ENCODE results near the gene MYH13. TPM values are rescaled to one million over a fixed set of nuclear protein-coding genes. Genes with fewer than 3 reads are reported as not detected.

The MYH13 gene
- polyA plus RNA-seq, 4 donors, result 0.01 to 0.06 TPM; not detected in 2

DNA sequence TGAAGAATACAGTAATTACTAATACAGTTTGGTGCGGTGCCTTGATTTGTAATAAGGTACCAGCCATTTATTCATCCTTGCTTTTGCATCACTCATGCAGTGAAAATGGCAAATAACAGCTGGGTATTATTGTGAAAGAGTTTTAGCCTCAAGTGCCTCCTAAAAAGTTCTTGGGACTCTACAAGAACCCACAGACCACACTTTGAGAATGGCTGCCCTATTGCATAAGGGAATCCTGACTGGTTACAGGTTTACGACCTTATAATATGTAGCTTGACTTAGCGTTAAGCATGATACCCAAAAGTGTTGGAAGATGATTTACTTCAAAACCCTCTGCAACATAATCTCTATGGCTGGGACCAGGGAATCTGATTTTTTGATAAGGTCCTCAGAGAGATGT lies 4.2 kb downstream of the MYH13 start:
- DNase-seq, result no peak
- 86 to 89% (median 86%) methylated on average over 3 of the region's 3 CpGs for WGBS, 3 donors
- no peaks in the 10 kb centered on the region for H3K4me1 ChIP-seq (ENCODE audit: control insufficient read depth in 3 of 3, insufficient read depth in 2 of 3, low read depth in 1 of 3, low read length in 2 of 3)
- no peak for FAIRE-seq
- no peaks in the 10 kb centered on the region for H3K36me3 ChIP-seq (ENCODE audit: control insufficient read depth in 3 of 3, insufficient read depth in 2 of 3, low read depth in 1 of 3, low read length in 3 of 3)
- H3K4me3 ChIP-seq (ENCODE audit: low read depth in 1 of 3, low read length in 3 of 3), result no peak overlapping the region
- H3K27ac ChIP-seq (ENCODE audit: low read depth in 1 of 3, low read length in 2 of 3), result no peak overlapping the region
- no peaks in the 10 kb centered on the region for H3K9me3 ChIP-seq (ENCODE audit: control insufficient read depth in 2 of 2, insufficient read depth in 1 of 2, low read depth in 1 of 2, low read length in 1 of 2)
- H3K27me3 ChIP-seq (ENCODE audit: control insufficient read depth in 3 of 3, insufficient read depth in 3 of 3, low read length in 3 of 3), result peaks cover 0 to 1% (median 0%) of the 10 kb centered on the region in 3 donors

DNA sequence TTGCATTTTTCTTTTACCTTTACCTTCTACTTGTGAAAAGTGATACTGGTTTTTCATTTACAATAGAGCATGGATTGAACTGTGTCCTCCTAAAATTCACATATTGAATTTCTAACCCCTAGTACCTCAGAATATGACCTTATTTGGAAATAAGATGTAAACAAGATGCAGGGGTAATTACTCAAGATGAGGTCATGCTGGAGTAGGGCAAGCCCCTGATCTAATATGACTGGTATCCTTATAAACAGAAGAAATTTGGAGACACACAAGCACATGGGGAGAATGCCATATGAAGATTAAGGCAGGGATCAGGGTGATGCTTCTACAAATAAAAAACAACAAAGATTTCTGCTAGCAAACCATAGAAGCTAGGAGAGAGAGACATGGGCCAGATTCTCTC lies 12.2 kb downstream of the MYH13 start:
- H3K27me3 ChIP-seq (ENCODE audit: control insufficient read depth in 3 of 3, insufficient read depth in 3 of 3, low read length in 3 of 3), result no peaks in the 10 kb centered on the region
- H3K4me3 ChIP-seq (ENCODE audit: low read depth in 1 of 3, low read length in 3 of 3), result no peak overlapping the region
- H3K9me3 ChIP-seq (ENCODE audit: control insufficient read depth in 2 of 2, insufficient read depth in 1 of 2, low read depth in 1 of 2, low read length in 1 of 2), result no peaks in the 10 kb centered on the region
- DNase-seq (no peak), FAIRE-seq (no peak)
- no peaks in the 10 kb centered on the region for H3K4me1 ChIP-seq (ENCODE audit: control insufficient read depth in 3 of 3, insufficient read depth in 2 of 3, low read depth in 1 of 3, low read length in 2 of 3)
- no peak overlapping the region for H3K27ac ChIP-seq (ENCODE audit: low read depth in 1 of 3, low read length in 2 of 3)
- no peaks in the 10 kb centered on the region for H3K36me3 ChIP-seq (ENCODE audit: control insufficient read depth in 3 of 3, insufficient read depth in 2 of 3, low read depth in 1 of 3, low read length in 3 of 3)

DNA sequence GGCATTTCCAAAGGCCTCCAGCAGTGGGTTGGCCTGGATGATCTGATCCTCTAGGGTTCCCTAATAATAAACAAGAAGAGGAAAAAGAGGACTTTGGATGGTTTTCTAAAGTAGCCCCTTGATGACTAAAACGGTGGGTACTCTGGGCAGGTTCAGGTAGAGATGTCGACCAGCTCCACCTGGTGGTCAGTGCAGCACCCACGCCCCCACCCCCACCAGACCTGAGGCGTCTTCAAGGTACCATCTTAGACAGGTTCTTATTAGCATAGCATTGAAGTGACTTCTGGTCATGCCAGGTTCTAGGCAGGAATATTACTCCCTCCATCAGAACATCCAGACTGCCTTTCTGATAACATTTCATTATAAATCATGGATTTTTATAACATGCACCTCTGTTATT lies 15.0 kb downstream of the MYH13 start:
- Histone ChIP-seq H3K27me3 (ENCODE audit: control insufficient read depth in 3 of 3, insufficient read depth in 3 of 3, low read length in 3 of 3) (no peaks in the 10 kb centered on the region), H3K4me3 (ENCODE audit: low read depth in 1 of 3, low read length in 3 of 3) (no peak overlapping the region), H3K9me3 (ENCODE audit: control insufficient read depth in 2 of 2, insufficient read depth in 1 of 2, low read depth in 1 of 2, low read length in 1 of 2) (no peaks in the 10 kb centered on the region), H3K27ac (ENCODE audit: low read depth in 1 of 3, low read length in 2 of 3) (no peak overlapping the region), H3K36me3 (ENCODE audit: control insufficient read depth in 3 of 3, insufficient read depth in 2 of 3, low read depth in 1 of 3, low read length in 3 of 3) (no peaks in the 10 kb centered on the region), H3K4me1 (ENCODE audit: control insufficient read depth in 3 of 3, insufficient read depth in 2 of 3, low read depth in 1 of 3, low read length in 2 of 3) (no peaks in the 10 kb centered on the region)
- DNase-seq (no peak), FAIRE-seq (no peak)
- WGBS, 3 donors, result 22 to 42% (median 35%) methylated on average over 4 of the region's 4 CpGs

DNA sequence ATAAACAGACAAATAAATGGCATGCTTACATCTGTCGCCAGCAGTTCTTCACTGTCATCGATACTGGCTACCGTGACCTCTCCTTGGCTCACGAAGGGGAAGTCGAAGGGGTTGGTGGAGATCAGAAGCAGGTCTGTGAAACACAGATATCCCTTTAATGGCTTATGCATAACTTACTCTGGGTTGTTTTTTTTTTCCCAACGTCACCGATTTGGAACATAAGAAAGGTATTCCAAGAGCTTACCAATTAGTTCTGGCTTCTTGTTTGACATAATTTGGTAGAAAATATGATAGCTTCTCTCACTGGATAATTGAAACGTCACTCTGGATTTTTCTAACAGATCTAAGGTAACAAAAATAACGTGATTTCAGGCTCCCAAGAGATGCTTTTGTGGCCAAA lies 18.2 kb downstream of the MYH13 start:
- DNase-seq, result no peak
- no peaks in the 10 kb centered on the region for H3K36me3 ChIP-seq (ENCODE audit: control insufficient read depth in 3 of 3, insufficient read depth in 2 of 3, low read depth in 1 of 3, low read length in 3 of 3)
- H3K9me3 ChIP-seq (ENCODE audit: control insufficient read depth in 2 of 2, insufficient read depth in 1 of 2, low read depth in 1 of 2, low read length in 1 of 2), result no peaks in the 10 kb centered on the region
- no peak overlapping the region for H3K27ac ChIP-seq (ENCODE audit: low read depth in 1 of 3, low read length in 2 of 3)
- no peak overlapping the region for H3K4me3 ChIP-seq (ENCODE audit: low read depth in 1 of 3, low read length in 3 of 3)
- no peaks in the 10 kb centered on the region for H3K27me3 ChIP-seq (ENCODE audit: control insufficient read depth in 3 of 3, insufficient read depth in 3 of 3, low read length in 3 of 3)
- WGBS, 3 donors, result 75 to 80% (median 76%) methylated on average over 9 of the region's 9 CpGs
- FAIRE-seq, result no peak
- no peaks in the 10 kb centered on the region for H3K4me1 ChIP-seq (ENCODE audit: control insufficient read depth in 3 of 3, insufficient read depth in 2 of 3, low read depth in 1 of 3, low read length in 2 of 3)

DNA sequence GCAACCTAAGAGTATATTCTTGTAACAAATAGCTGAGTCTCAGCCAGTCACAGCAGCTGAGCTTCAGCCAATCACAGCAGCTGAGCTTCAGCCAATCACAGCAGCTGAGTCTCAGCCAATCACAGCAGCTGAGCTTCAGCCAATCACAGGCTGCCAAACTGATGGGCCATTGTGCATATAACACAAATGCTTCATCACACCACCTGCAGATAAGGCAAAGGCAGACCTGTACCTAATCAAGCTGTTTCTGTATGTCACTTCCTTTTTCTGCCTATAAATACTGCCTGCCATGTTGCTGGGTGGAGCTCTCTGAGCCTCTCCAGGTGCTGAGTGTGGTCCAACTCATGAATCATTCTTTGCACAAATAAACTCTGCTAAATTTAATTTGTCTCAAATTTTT lies 19.9 kb downstream of the MYH13 start:
- no peaks in the 10 kb centered on the region for H3K4me1 ChIP-seq (ENCODE audit: control insufficient read depth in 3 of 3, insufficient read depth in 2 of 3, low read depth in 1 of 3, low read length in 2 of 3)
- no peak for DNase-seq
- no peak overlapping the region for H3K27ac ChIP-seq (ENCODE audit: low read depth in 1 of 3, low read length in 2 of 3)
- no peak overlapping the region for H3K4me3 ChIP-seq (ENCODE audit: low read depth in 1 of 3, low read length in 3 of 3)
- no peaks in the 10 kb centered on the region for H3K9me3 ChIP-seq (ENCODE audit: control insufficient read depth in 2 of 2, insufficient read depth in 1 of 2, low read depth in 1 of 2, low read length in 1 of 2)
- no peaks in the 10 kb centered on the region for H3K27me3 ChIP-seq (ENCODE audit: control insufficient read depth in 3 of 3, insufficient read depth in 3 of 3, low read length in 3 of 3)
- no peaks in the 10 kb centered on the region for H3K36me3 ChIP-seq (ENCODE audit: control insufficient read depth in 3 of 3, insufficient read depth in 2 of 3, low read depth in 1 of 3, low read length in 3 of 3)
- no peak for FAIRE-seq

DNA sequence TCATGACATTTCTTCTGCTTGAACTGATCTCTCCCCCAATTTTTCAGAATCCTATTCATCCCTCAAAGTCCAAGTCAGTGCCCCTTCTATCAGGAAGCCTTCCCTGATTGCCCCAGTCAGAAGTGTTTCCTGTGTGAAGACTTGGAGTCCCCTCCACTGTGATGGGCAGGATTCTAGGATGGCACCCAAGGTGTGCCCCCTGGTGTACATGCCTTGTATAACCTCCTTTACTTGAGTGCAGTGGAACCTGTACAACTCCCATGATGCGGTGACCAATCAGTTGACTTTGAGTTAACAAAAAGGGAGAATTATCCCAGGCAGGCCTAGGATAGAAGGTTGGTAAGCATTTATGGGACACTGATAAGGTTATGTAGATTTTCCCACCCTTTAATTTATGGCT lies 23.4 kb downstream of the MYH13 start:
- no peaks in the 10 kb centered on the region for H3K4me1 ChIP-seq (ENCODE audit: control insufficient read depth in 3 of 3, insufficient read depth in 2 of 3, low read depth in 1 of 3, low read length in 2 of 3)
- H3K27ac ChIP-seq (ENCODE audit: low read depth in 1 of 3, low read length in 2 of 3), result no peak overlapping the region
- H3K4me3 ChIP-seq (ENCODE audit: low read depth in 1 of 3, low read length in 3 of 3), result no peak overlapping the region
- WGBS, 3 donors, result 63 to 85% (median 84%) methylated on average over 1 of the region's 1 CpG
- H3K27me3 ChIP-seq (ENCODE audit: control insufficient read depth in 3 of 3, insufficient read depth in 3 of 3, low read length in 3 of 3), result no peaks in the 10 kb centered on the region
- FAIRE-seq, result no peak
- DNase-seq, result no peak
- no peaks in the 10 kb centered on the region for H3K36me3 ChIP-seq (ENCODE audit: control insufficient read depth in 3 of 3, insufficient read depth in 2 of 3, low read depth in 1 of 3, low read length in 3 of 3)
- H3K9me3 ChIP-seq (ENCODE audit: control insufficient read depth in 2 of 2, insufficient read depth in 1 of 2, low read depth in 1 of 2, low read length in 1 of 2), result no peaks in the 10 kb centered on the region

DNA sequence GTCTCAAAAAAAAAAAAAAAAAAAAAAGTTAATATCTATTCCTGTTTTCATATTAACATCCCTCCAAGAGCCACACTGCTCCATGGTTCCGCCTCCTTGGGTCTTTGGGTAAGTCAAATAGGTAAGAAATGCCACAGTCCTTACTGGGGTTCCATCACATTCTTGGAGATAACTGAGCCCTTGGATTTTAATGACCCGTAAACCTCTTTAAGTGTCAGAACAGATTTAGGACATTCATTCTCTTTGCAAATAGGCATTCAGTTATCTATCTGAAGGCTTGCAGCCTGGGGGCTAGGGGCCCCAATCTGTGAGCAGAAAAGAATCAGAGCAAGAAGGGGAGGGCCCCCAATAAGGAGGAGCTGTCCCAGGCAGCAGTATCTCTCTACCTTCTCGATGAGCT lies 28.0 kb downstream of the MYH13 start:
- Histone ChIP-seq H3K4me1 (ENCODE audit: control insufficient read depth in 3 of 3, insufficient read depth in 2 of 3, low read depth in 1 of 3, low read length in 2 of 3) (no peaks in the 10 kb centered on the region), H3K9me3 (ENCODE audit: control insufficient read depth in 2 of 2, insufficient read depth in 1 of 2, low read depth in 1 of 2, low read length in 1 of 2) (no peaks in the 10 kb centered on the region), H3K36me3 (ENCODE audit: control insufficient read depth in 3 of 3, insufficient read depth in 2 of 3, low read depth in 1 of 3, low read length in 3 of 3) (no peaks in the 10 kb centered on the region), H3K27ac (ENCODE audit: low read depth in 1 of 3, low read length in 2 of 3) (no peak overlapping the region), H3K27me3 (ENCODE audit: control insufficient read depth in 3 of 3, insufficient read depth in 3 of 3, low read length in 3 of 3) (no peaks in the 10 kb centered on the region), H3K4me3 (ENCODE audit: low read depth in 1 of 3, low read length in 3 of 3) (no peak overlapping the region)
- FAIRE-seq (no peak), DNase-seq (no peak)
- WGBS, 3 donors, result 81 to 86% (median 85%) methylated on average over 3 of the region's 3 CpGs

DNA sequence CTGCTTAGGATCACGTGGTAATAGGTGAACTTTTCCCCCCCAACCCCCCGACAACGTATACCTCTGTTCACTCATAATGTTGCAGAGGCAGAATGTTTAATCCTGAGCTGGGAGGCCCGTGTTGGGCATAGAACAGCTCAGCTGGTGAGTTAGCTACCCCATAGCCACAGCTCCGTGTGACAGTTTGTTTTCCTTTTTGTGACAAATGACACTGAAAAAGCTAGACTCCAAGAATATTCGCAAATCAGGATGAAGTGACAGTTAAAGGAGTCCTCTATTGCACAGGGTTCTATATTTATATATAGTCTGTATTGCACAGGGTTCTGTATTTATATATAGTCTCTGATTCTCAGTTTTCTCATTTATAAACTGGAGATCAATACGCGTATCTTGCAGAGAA lies 33.8 kb downstream of the MYH13 start:
- 72 to 81% (median 73%) methylated on average over 8 of the region's 8 CpGs for WGBS, 3 donors
- no peak overlapping the region for H3K4me3 ChIP-seq (ENCODE audit: low read depth in 1 of 3, low read length in 3 of 3)
- H3K27me3 ChIP-seq (ENCODE audit: control insufficient read depth in 3 of 3, insufficient read depth in 3 of 3, low read length in 3 of 3), result no peaks in the 10 kb centered on the region
- H3K36me3 ChIP-seq (ENCODE audit: control insufficient read depth in 3 of 3, insufficient read depth in 2 of 3, low read depth in 1 of 3, low read length in 3 of 3), result no peaks in the 10 kb centered on the region
- H3K9me3 ChIP-seq (ENCODE audit: control insufficient read depth in 2 of 2, insufficient read depth in 1 of 2, low read depth in 1 of 2, low read length in 1 of 2), result no peaks in the 10 kb centered on the region
- H3K4me1 ChIP-seq (ENCODE audit: control insufficient read depth in 3 of 3, insufficient read depth in 2 of 3, low read depth in 1 of 3, low read length in 2 of 3), result no peaks in the 10 kb centered on the region
- no peak overlapping the region for H3K27ac ChIP-seq (ENCODE audit: low read depth in 1 of 3, low read length in 2 of 3)
- DNase-seq (no peak), FAIRE-seq (no peak)

DNA sequence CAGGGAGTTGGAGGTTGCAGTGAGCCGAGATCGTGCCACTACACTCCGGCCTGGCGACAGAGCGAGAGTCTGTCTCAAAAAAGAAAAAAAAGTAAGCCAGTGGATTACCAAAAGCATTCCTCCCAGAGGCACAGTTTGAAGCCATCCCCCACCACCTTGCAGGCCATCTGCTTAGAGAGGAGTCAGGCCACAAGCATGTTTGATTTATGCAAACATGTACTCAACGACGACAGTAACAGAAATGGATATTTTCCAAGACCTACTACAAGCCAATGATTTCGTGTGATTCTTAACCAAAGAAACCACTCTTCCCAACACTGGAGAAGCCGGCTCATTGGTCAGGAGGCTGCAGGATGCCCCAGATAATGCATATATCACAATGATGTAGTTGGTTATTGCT lies 34.8 kb downstream of the MYH13 start:
- no peaks in the 10 kb centered on the region for H3K27me3 ChIP-seq (ENCODE audit: control insufficient read depth in 3 of 3, insufficient read depth in 3 of 3, low read length in 3 of 3)
- WGBS, 3 donors, result 73 to 80% (median 77%) methylated on average over 9 of the region's 9 CpGs
- FAIRE-seq, result no peak

More for the DNA sequence above, 34.8 kb downstream of the MYH13 start:
- Histone ChIP-seq H3K4me3 (ENCODE audit: low read depth in 1 of 3, low read length in 3 of 3) (no peak overlapping the region), H3K27ac (ENCODE audit: low read depth in 1 of 3, low read length in 2 of 3) (no peak overlapping the region), H3K36me3 (ENCODE audit: control insufficient read depth in 3 of 3, insufficient read depth in 2 of 3, low read depth in 1 of 3, low read length in 3 of 3) (no peaks in the 10 kb centered on the region), H3K4me1 (ENCODE audit: control insufficient read depth in 3 of 3, insufficient read depth in 2 of 3, low read depth in 1 of 3, low read length in 2 of 3) (no peaks in the 10 kb centered on the region), H3K9me3 (ENCODE audit: control insufficient read depth in 2 of 2, insufficient read depth in 1 of 2, low read depth in 1 of 2, low read length in 1 of 2) (no peaks in the 10 kb centered on the region)
- no peak for DNase-seq
